Endometrium (tissue), 2 donors: Measurements from ENCODE around the gene TBRG1.
A peak's percentile ranks its signal among the peaks of the same experiment; 100 is the strongest.

Experiments
- FAIRE-seq: peaks from 2 replicates; lab custom pipeline; 2012; peaks lifted over from hg19 to GRCh38; lab: Jason Lieb, UNC
- donor health status: control.
- donor health status: control.

TBRG1 gene

GRCh38 chr11:124661553-124661952, 38.9 kb downstream of the TBRG1 start:
- no peak for FAIRE-seq

- FAIRE-seq = no peak
Measured at GRCh38 chr11:124662106-124662505, 39.4 kb downstream of the TBRG1 start.

GRCh38 chr11:124663861-124664260, 41.2 kb downstream of the TBRG1 start:
- FAIRE-seq = no peak

- FAIRE-seq = no peak
Measured at GRCh38 chr11:124667601-124668000, 44.9 kb downstream of the TBRG1 start.

- FAIRE-seq = no peak
Measured at GRCh38 chr11:124669193-124669592, 46.5 kb downstream of the TBRG1 start.

- no peak for FAIRE-seq
Measured at GRCh38 chr11:124670732-124671131, 48.1 kb downstream of the TBRG1 start.

GRCh38 chr11:124672536-124673215, 50.0 kb downstream of the TBRG1 start:
- no peak for FAIRE-seq

GRCh38 chr11:124673333-124674167, 50.9 kb downstream of the TBRG1 start, which contains the start of the genes SIAE and SPA17:
TSS of gene SIAE (minus strand) at chr11:124673739. CDS start at chr11:124673708, 31 bp downstream.
TSS of gene SPA17 (plus strand) at chr11:124673904. CDS start at chr11:124675265, 1,361 bp downstream.
- FAIRE-seq = peak; percentile 81

- FAIRE-seq = no peak
Measured at GRCh38 chr11:124674168-124674517, 51.5 kb downstream of the TBRG1 start.

- FAIRE-seq = no peak
Measured at GRCh38 chr11:124674571-124674970, 51.9 kb downstream of the TBRG1 start.

- no peak for FAIRE-seq
Measured at GRCh38 chr11:124676386-124676785, 53.7 kb downstream of the TBRG1 start.

GRCh38 chr11:124678416-124678815, 55.8 kb downstream of the TBRG1 start:
- no peak for FAIRE-seq

- peak; percentile 29 for FAIRE-seq
Measured at GRCh38 chr11:124681421-124681820, 58.8 kb downstream of the TBRG1 start.

- FAIRE-seq = no peak
Measured at GRCh38 chr11:124682443-124682842, 59.8 kb downstream of the TBRG1 start.
